K562 (cell line): Measurements from ENCODE around the gene DYNLT2. TPM values are rescaled to one million over a fixed set of nuclear protein-coding genes. Genes with fewer than 3 reads are reported as not detected.

Experiments
- CREB1 ChIP-seq, 2 experiments: sonication (generic) in 1 of 2; formaldehyde crosslinking in 1 of 2; IDR thresholded peaks; 2 replicates each; pipeline versions ENCODE4 v1.6.1 to v1.8.0; 2012 to 2022; ENCODE audit warnings: inconsistent platforms in 1 of 2, mild to moderate bottlenecking in 1 of 2, missing genetic modification reagents in 1 of 2, moderate library complexity in 1 of 2
- DIDO1 ChIP-seq: fragments of 450-650 bp; IDR thresholded peaks from 2 replicates; pipeline ENCODE4 v1.6.1; 2016; ENCODE audit warnings: low read depth, missing biosample characterization, missing genetic modification characterization
- FOXJ2 ChIP-seq: fragments of 200-800 bp; sonication (Bioruptor generic); IDR thresholded peaks from 2 replicates; pipeline ENCODE4 v1.6.1; 2016; ENCODE audit warnings: missing genetic modification characterization, missing compliant biosample characterization
- MCM2 ChIP-seq: fragments of 450-650 bp; IDR thresholded peaks from 2 replicates; pipeline ENCODE4 v1.6.1; 2017; ENCODE audit warnings: low read depth, mild to moderate bottlenecking
- NCOR1 ChIP-seq: fragments of 450-650 bp; IDR thresholded peaks from 2 replicates; pipeline ENCODE4 v1.6.1; 2016; ENCODE audit warnings: mild to moderate bottlenecking, moderate library complexity
- POLR2B ChIP-seq: fragments of 450-650 bp; IDR thresholded peaks from 2 replicates; pipeline ENCODE4 v1.6.1; 2018; ENCODE audit warnings: low read depth; ENCODE audit not compliant: partially characterized antibody
- SMAD4 ChIP-seq: fragments of 250-450 bp; sonication (Bioruptor Pico); conservative IDR thresholded peaks from 2 replicates; pipeline ENCODE4 v1.8.0; 2021; ENCODE audit warnings: inconsistent platforms, mild to moderate bottlenecking, moderate library complexity
- TAF15 ChIP-seq: fragments of 200-400 bp; formaldehyde crosslinking; IDR thresholded peaks from 2 replicates; pipeline ENCODE4 v1.6.1; 2017; ENCODE audit warnings: mild to moderate bottlenecking, low read depth, low read length, moderate library complexity
- TARDBP ChIP-seq: fragments of 450-650 bp; IDR thresholded peaks from 2 replicates; pipeline ENCODE4 v1.6.1; 2016
- ZNF174 ChIP-seq: fragments of 250-450 bp; sonication (Bioruptor Pico); IDR thresholded peaks from 2 replicates; pipeline ENCODE4 v1.4.0; 2020; ENCODE audit warnings: mild to moderate bottlenecking
- ZNF324 ChIP-seq: fragments of 250-450 bp; sonication (Bioruptor Pico); IDR thresholded peaks from 2 replicates; pipeline ENCODE4 v1.4.0; 2020; ENCODE audit warnings: mild to moderate bottlenecking
- polyA plus RNA-seq, 8 experiments: library from polyadenylated mRNA; depleted of rRNA in 4 of 8; stranded (reverse) in 5 of 8; unstranded in 3 of 8; fragments of >200 nt; fragmentation: Nextera tagmentation in 2 of 8; fragmentation: Illumina TruSeq in 1 of 8; extraction: Ambion mirVana in 2 of 8; extraction: Trizol in 1 of 8; gene quantifications; 2 replicates each; pipeline versions ENCODE4 v1.2.1 to v1.2.3, GENCODE V29; 2011 to 2014; ENCODE audit warnings: inconsistent platforms in 1 of 8, missing spikeins in 1 of 8
- total RNA-seq, 7 experiments: library from RNA; depleted of rRNA in 6 of 7; stranded (reverse); fragments of >200 nt in 6 of 7; fragmentation: Illumina TruSeq in 2 of 7; extraction: Trizol in 2 of 7; gene quantifications; 2 replicates each; pipeline versions ENCODE4 v1.2.1 to v1.2.3, GENCODE V29; 2011 to 2021; ENCODE audit warnings: low replicate concordance in 1 of 7
- TF ChIP-seq, protein P1 (sequence below): sonication (generic); formaldehyde crosslinking; IDR thresholded peaks from 2 replicates; pipeline ENCODE4 v1.8.0; 2022; ENCODE audit warnings: missing genetic modification reagents, mild to moderate bottlenecking, moderate library complexity, borderline replicate concordance
- TF ChIP-seq, protein P2 (sequence below): fragments of 450-650 bp; IDR thresholded peaks from 2 replicates; pipeline ENCODE4 v1.6.1; 2018; ENCODE audit warnings: mild to moderate bottlenecking, low read depth; ENCODE audit not compliant: partially characterized antibody
- TF ChIP-seq, protein P3 (sequence below), 3 experiments: IDR thresholded peaks in 2 of 3; conservative IDR thresholded peaks in 1 of 3; 2 replicates each; pipeline ENCODE4 v1.5.1; 2011 to 2012; ENCODE audit warnings: low read length in 3 of 3, mild to moderate bottlenecking in 3 of 3, control low read depth in 2 of 3, improper control_type of control experiment in 1 of 3, inconsistent platforms in 1 of 3, low read depth in 1 of 3, mixed read lengths in 1 of 3, moderate library complexity in 1 of 3; ENCODE audit not compliant: insufficient read depth in 2 of 3
- TF ChIP-seq, protein P4 (sequence below): fragments of 250-450 bp; sonication (Bioruptor Pico); IDR thresholded peaks from 2 replicates; pipeline ENCODE4 v1.5.1; 2021; ENCODE audit warnings: mild to moderate bottlenecking

Gene DYNLT2
- total and polyA plus RNA-seq, 9 of the 15 experiments (the other 6 are each of a cell fraction or from before 2014, with no cell fraction given): 2.0 to 12.8 (median 6.3) TPM

DNA sequence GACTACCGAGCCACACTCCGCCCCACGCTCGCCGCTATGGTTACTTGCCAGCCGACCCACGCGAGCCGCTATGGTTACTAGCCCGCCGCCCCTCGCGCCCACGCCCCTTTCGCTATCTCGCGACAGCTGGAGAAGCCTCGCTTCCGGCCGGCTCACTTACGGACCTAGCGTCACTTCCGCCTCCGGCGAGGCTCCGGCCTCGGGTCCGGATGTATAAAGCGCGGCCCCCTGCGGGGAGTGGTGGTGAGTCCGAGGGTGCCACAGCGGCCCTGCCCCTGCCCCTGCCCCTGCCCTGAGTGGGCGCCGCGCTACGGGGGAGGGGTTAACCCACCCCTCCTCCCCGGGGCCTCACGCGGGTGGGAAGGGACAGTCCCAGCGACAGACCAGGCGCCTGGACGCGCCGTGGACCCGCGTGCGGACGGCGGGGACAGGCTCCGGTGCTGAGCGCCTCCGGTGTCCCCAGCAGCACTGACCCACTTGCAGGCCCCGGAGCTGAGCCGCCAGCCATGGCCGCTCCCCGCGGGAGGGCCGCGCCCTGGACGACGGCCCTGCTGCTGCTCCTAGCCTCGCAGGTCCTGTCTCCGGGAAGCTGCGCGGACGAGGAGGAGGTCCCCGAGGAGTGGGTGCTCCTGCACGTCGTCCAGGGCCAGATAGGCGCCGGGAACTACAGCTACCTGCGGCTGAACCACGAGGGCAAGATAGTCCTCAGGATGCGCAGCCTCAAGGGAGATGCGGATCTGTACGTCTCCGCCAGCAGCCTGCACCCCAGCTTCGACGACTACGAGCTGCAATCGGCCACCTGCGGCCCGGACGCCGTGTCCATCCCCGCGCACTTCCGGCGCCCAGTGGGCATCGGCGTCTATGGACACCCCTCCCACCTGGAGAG lies 49.2 kb downstream of the DYNLT2 start, which contains the start of the genes C6orf120 and WDR27 (continued):
- TF ChIP-seq, protein P1, sequence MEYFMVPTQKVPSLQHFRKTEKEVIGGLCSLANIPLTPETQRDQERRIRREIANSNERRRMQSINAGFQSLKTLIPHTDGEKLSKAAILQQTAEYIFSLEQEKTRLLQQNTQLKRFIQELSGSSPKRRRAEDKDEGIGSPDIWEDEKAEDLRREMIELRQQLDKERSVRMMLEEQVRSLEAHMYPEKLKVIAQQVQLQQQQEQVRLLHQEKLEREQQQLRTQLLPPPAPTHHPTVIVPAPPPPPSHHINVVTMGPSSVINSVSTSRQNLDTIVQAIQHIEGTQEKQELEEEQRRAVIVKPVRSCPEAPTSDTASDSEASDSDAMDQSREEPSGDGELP: peak; percentile 97
- TF ChIP-seq POLR2B: peak; percentile 91
- peak; percentile 38 for TF ChIP-seq NCOR1
- no peak for TF ChIP-seq FOXJ2 (tag)
- TF ChIP-seq, protein P2, sequence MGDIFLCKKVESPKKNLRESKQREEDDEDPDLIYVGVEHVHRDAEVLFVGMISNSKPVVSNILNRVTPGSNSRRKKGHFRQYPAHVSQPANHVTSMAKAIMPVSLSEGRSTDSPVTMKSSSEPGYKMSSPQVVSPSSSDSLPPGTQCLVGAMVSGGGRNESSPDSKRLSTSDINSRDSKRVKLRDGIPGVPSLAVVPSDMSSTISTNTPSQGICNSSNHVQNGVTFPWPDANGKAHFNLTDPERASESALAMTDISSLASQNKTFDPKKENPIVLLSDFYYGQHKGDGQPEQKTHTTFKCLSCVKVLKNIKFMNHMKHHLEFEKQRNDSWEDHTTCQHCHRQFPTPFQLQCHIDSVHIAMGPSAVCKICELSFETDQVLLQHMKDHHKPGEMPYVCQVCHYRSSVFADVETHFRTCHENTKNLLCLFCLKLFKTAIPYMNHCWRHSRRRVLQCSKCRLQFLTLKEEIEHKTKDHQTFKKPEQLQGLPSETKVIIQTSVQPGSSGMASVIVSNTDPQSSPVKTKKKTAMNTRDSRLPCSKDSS: no peak
- TF ChIP-seq TAF15: no peak
- TF ChIP-seq TARDBP: no peak
- TF ChIP-seq, protein P3, sequence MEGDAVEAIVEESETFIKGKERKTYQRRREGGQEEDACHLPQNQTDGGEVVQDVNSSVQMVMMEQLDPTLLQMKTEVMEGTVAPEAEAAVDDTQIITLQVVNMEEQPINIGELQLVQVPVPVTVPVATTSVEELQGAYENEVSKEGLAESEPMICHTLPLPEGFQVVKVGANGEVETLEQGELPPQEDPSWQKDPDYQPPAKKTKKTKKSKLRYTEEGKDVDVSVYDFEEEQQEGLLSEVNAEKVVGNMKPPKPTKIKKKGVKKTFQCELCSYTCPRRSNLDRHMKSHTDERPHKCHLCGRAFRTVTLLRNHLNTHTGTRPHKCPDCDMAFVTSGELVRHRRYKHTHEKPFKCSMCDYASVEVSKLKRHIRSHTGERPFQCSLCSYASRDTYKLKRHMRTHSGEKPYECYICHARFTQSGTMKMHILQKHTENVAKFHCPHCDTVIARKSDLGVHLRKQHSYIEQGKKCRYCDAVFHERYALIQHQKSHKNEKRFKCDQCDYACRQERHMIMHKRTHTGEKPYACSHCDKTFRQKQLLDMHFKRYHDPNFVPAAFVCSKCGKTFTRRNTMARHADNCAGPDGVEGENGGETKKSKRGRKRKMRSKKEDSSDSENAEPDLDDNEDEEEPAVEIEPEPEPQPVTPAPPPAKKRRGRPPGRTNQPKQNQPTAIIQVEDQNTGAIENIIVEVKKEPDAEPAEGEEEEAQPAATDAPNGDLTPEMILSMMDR (IDR thresholded peaks at IDR 0.05 in 2 of 3, conservative IDR thresholded peaks at IDR 0.05 in 1 of 3; ENCODE audit: insufficient read depth in 2 of 3, low read depth in 1 of 3, low read length in 3 of 3): peak in 1 of 3 experiments; percentile 24; a peak in 2 of 6 replicates
- TF ChIP-seq, protein P4, sequence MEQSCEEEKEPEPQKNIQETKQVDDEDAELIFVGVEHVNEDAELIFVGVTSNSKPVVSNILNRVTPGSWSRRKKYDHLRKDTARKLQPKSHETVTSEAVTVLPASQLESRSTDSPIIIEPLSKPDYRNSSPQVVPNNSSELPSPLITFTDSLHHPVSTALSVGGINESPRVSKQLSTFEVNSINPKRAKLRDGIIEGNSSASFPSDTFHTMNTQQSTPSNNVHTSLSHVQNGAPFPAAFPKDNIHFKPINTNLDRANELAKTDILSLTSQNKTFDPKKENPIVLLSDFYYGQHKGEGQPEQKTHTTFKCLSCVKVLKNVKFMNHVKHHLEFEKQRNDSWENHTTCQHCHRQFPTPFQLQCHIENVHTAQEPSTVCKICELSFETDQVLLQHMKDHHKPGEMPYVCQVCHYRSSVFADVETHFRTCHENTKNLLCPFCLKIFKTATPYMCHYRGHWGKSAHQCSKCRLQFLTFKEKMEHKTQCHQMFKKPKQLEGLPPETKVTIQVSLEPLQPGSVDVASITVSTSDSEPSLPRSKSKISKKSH (CRISPR knock-in tag): no peak
- TF ChIP-seq DIDO1: peak; percentile 61; the same call in 1 of the 2 replicates
- TF ChIP-seq MCM2: no peak
- TF ChIP-seq ZNF174 (CRISPR knock-in tag): no peak
- TF ChIP-seq ZNF324 (CRISPR knock-in tag): no peak
- TF ChIP-seq SMAD4: peak; percentile 19
- peak; percentile 87 for TF ChIP-seq CREB1 (IDR thresholded peaks at IDR 0.05)
- peak; percentile 91 for TF ChIP-seq CREB1 (CRISPR knock-in tag; IDR thresholded peaks at IDR 0.05)
